ENCODE results near the gene BIN1.

DNA sequence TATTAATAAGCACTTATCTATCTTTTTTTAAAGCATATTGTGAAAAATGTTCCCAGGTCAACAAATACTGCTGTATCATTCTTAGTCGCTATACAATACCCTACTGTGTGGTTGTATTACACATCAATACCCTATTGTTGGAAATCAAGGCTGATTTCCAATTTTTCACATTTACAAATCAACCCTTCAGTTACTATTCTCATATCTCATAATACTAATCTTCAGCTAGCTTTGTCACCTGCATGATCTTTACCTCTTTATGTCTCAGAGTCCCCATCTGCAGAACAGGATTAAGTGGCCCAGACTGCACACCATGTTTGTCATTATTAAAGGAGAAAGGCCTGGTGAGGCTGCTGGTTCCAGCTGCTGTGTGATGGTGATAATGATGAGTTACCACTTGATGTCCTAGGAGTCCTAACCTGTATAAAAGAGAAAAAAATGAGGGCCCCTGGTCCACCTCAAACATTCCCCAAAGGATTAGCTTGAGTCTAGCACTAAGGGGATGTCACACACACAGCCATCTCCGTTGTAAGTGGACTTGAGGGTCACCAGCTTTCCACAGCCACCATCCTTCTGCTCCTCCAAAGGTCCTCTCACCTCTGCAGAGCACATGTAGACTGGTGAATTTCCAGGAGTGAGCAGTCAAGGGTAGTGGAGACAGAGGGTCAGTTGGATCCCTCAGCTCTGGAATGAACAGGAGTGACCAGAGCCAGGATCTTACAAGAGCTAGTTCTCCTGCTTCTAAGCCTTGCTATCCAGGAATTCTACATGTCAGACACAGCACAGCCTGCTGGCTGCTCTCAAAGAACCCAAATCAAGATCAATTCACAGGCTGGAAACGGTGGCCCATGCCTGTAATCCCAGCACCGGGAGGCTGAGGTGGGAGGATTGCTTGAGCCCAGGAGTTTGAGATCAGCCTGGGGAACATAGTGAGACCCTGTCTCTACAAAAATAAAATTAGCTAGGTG lies 36.0 kb upstream of the BIN1 start:
- TF ChIP-seq, protein P1, sequence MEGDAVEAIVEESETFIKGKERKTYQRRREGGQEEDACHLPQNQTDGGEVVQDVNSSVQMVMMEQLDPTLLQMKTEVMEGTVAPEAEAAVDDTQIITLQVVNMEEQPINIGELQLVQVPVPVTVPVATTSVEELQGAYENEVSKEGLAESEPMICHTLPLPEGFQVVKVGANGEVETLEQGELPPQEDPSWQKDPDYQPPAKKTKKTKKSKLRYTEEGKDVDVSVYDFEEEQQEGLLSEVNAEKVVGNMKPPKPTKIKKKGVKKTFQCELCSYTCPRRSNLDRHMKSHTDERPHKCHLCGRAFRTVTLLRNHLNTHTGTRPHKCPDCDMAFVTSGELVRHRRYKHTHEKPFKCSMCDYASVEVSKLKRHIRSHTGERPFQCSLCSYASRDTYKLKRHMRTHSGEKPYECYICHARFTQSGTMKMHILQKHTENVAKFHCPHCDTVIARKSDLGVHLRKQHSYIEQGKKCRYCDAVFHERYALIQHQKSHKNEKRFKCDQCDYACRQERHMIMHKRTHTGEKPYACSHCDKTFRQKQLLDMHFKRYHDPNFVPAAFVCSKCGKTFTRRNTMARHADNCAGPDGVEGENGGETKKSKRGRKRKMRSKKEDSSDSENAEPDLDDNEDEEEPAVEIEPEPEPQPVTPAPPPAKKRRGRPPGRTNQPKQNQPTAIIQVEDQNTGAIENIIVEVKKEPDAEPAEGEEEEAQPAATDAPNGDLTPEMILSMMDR (IDR thresholded peaks at IDR 0.05), result no peak
- no peak for TF ChIP-seq EZH2 (IDR thresholded peaks at IDR 0.05)
- no peak for TF ChIP-seq EZH2phosphoT487 (IDR thresholded peaks at IDR 0.05)

Data from neural progenitor cell (in vitro differentiated cells).